Upper lobe of left lung (tissue), 4 donors: ENCODE data around the gene NEURL2.

Experiments
- CTCF ChIP-seq, 6 experiments: fragments of 450-650 bp in 4 of 6; fragments of 200-600 bp in 2 of 6; sonication (generic) in 2 of 6; IDR thresholded peaks; one replicate each; pipeline ENCODE4 v1.5.1; 2016 to 2019; ENCODE audit warnings: antibody characterized with exemption in 6 of 6
- EP300 ChIP-seq, 4 donors: sonication (generic); formaldehyde crosslinking; IDR thresholded peaks; one replicate each; pipeline ENCODE4 v1.5.1; 2017; ENCODE audit warnings: antibody characterized with exemption in 4 of 4, control low read depth in 2 of 4
- POLR2A ChIP-seq, 4 donors: fragments of 450-650 bp; IDR thresholded peaks; one replicate each; pipeline ENCODE4 v1.5.1; 2016 to 2017; ENCODE audit warnings: antibody characterized with exemption in 4 of 4, mild to moderate bottlenecking in 2 of 4
- POLR2AphosphoS5 ChIP-seq, 2 donors: sonication (generic); formaldehyde crosslinking; IDR thresholded peaks; one replicate each; pipeline ENCODE4 v1.5.1; 2017; ENCODE audit warnings: antibody characterized with exemption in 2 of 2

GRCh38 chr20:45910670-45911485 lies 19.9 kb upstream of the NEURL2 start:
- no peak for TF ChIP-seq CTCF (IDR thresholded peaks at IDR 0.05)
- TF ChIP-seq POLR2A (IDR thresholded peaks at IDR 0.05) = peak in 1 of 4 donors; percentile 76
- peak; percentile 69 to 72 for TF ChIP-seq POLR2AphosphoS5 (IDR thresholded peaks at IDR 0.05)
- TF ChIP-seq EP300 (IDR thresholded peaks at IDR 0.05) = no peak
